GM18868 (cell line): Measurements from ENCODE around the gene CCAR1.
"Not testable (repeated sequence)": the region's sequence is repeated elsewhere in the genome, so short reads cannot be mapped to it uniquely, and the experiment has no call there.

ENCODE experiments used
- ATAC-seq: cut with Tn5 transposase; IDR thresholded peaks from one replicate; pipeline ENCODE4 v1.9.1; 2021; ENCODE audit warnings: mild to moderate bottlenecking, moderate library complexity; ENCODE audit not compliant: unreplicated experiment

CCAR1 gene

GRCh38 chr10:68720793-68721672 lies at the start of gene CCAR1:
CCAR1 (plus strand) TSS chr10:68721239; CDS start chr10:68722505, 1,266 bp downstream.
- peak; percentile 99 for ATAC-seq

- no peak for ATAC-seq
Measured at GRCh38 chr10:68684413-68684812, 36.6 kb upstream of the CCAR1 start.

- ATAC-seq, result no peak
Measured at GRCh38 chr10:68696018-68696417, 25.0 kb upstream of the CCAR1 start.

- no peak for ATAC-seq
Measured at GRCh38 chr10:68697106-68697505, 23.9 kb upstream of the CCAR1 start.

GRCh38 chr10:68700197-68700596 lies 20.8 kb upstream of the CCAR1 start:
- no peak for ATAC-seq

GRCh38 chr10:68705548-68705947 lies 15.5 kb upstream of the CCAR1 start:
- no peak for ATAC-seq

- not testable (repeated sequence) for ATAC-seq
Measured at GRCh38 chr10:68708987-68709386, 12.1 kb upstream of the CCAR1 start.

- not testable (repeated sequence) for ATAC-seq
Measured at GRCh38 chr10:68713065-68713464, 8.0 kb upstream of the CCAR1 start.

GRCh38 chr10:68717435-68717834 lies 3.6 kb upstream of the CCAR1 start:
- ATAC-seq, result no peak

- peak; percentile 12 for ATAC-seq
Measured at GRCh38 chr10:68721673-68722335, 765 bp downstream of the CCAR1 start.

GRCh38 chr10:68725016-68725415 lies 4.0 kb downstream of the CCAR1 start:
- ATAC-seq, result no peak

GRCh38 chr10:68727146-68727545 lies 6.1 kb downstream of the CCAR1 start:
- no peak for ATAC-seq

GRCh38 chr10:68732651-68733050 lies 11.6 kb downstream of the CCAR1 start:
- no peak for ATAC-seq

GRCh38 chr10:68734349-68734748 lies 13.3 kb downstream of the CCAR1 start:
- ATAC-seq, result no peak

- ATAC-seq, result no peak
Measured at GRCh38 chr10:68735119-68735518, 14.1 kb downstream of the CCAR1 start.

GRCh38 chr10:68735739-68736138 lies 14.7 kb downstream of the CCAR1 start:
- ATAC-seq, result not testable (repeated sequence)

GRCh38 chr10:68740676-68741075 lies 19.6 kb downstream of the CCAR1 start:
- not testable (repeated sequence) for ATAC-seq

- ATAC-seq, result no peak
Measured at GRCh38 chr10:68742397-68742796, 21.4 kb downstream of the CCAR1 start.

- ATAC-seq, result no peak
Measured at GRCh38 chr10:68752711-68753350, 31.8 kb downstream of the CCAR1 start.

GRCh38 chr10:68756246-68756645 lies 35.2 kb downstream of the CCAR1 start:
- ATAC-seq, result no peak

- no peak for ATAC-seq
Measured at GRCh38 chr10:68756766-68757165, 35.7 kb downstream of the CCAR1 start.
